Peyer's patch (tissue), 4 donors: Measurements from ENCODE around the gene GOLPH3. TPM values are rescaled to one million over a fixed set of nuclear protein-coding genes. Genes with fewer than 3 reads are reported as not detected.
"Not testable (repeated sequence)": the region's sequence is repeated elsewhere in the genome, so short reads cannot be mapped to it uniquely, and the experiment has no call there.

Experiments
- DNase-seq, 3 donors: peaks; one replicate each; pipeline ENCODE4 v3.0.0-alpha.2; 2017 to 2019
- H3K27ac ChIP-seq, 4 donors: fragments of 200-600 bp; sonication (generic); one replicate each; pipeline ENCODE4 v1.5.1; 2016 to 2019
- H3K27me3 ChIP-seq, 2 donors: fragments of 200-600 bp; sonication (generic); one replicate each; pipeline ENCODE4 v1.5.1; 2019
- H3K36me3 ChIP-seq, 3 donors: fragments of 200-600 bp; sonication (generic); one replicate each; pipeline ENCODE4 v1.5.1; 2016 to 2019
- H3K4me1 ChIP-seq, 4 donors: fragments of 200-600 bp; sonication (generic); one replicate each; pipeline ENCODE4 v1.5.1; 2016 to 2019
- H3K4me3 ChIP-seq, 4 donors: fragments of 200-600 bp; sonication (generic); 1 replicate in 3 of 4; 2 replicates in 1 of 4; pipeline ENCODE4 v1.5.1; 2016 to 2019; ENCODE audit warnings: mild to moderate bottlenecking in 1 of 4
- H3K9me3 ChIP-seq, 4 donors: fragments of 200-600 bp; sonication (generic); one replicate each; pipeline ENCODE4 v1.5.1; 2016 to 2019; ENCODE audit warnings: mild to moderate bottlenecking in 1 of 4
- POLR2A ChIP-seq, 2 donors: fragments of 450-650 bp; IDR thresholded peaks; one replicate each; pipeline ENCODE4 v1.5.1; 2017; ENCODE audit warnings: antibody characterized with exemption in 2 of 2, mild to moderate bottlenecking in 2 of 2, moderate library complexity in 2 of 2
- total RNA-seq, 4 donors: library from RNA; depleted of rRNA; stranded (reverse); fragments of >200 nt; gene quantifications; one replicate each; pipeline ENCODE4 v1.1.0, GENCODE V29; 2016
- TF ChIP-seq, protein P1 (sequence below), 6 experiments: fragments of 450-650 bp in 4 of 6; fragments of 200-600 bp in 2 of 6; sonication (generic) in 1 of 6; IDR thresholded peaks; one replicate each; pipeline ENCODE4 v1.5.1; 2017 to 2019; ENCODE audit warnings: antibody characterized with exemption in 6 of 6, mild to moderate bottlenecking in 3 of 6, moderate library complexity in 1 of 6

The GOLPH3 gene
- total RNA-seq, 4 donors from 2014 or later: 63.5 to 93.7 (median 75.1) TPM

DNA sequence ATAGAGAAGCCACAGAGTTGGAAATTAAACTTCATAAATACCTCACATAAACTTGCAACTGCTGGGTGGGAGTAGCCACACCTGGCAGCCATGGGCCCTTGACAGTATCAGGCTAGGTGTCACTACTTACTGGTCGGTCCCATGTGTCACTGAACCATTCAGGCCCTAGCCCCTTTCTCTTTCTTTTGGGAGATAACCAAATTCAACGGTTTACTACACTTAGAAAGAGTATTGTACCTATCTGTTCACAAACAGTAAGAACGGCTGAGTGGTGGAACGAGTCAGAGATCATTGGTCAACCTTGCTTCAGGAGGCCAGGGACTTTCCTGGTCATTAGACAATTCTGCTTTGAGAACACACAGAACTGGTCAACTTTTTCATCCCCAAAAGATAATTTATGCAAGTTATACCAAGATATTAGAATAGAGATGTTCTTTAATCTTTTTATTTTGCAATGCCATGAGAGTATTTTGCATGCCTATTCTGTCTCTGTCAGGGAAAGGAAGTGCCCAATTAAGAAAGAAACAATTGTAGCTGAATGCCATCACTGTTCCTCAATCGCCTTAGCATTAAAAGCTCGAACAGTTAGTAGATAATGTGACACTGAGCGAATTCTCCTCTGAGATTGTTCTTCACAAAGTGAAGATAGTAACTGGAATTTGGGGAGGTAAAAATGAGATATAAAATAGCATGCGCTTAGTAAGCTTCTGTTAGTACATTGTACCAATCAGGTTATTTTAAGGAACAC, 50.9 kb downstream of the GOLPH3 start:
- Histone ChIP-seq H3K27me3 (no peaks in the 10 kb centered on the region), H3K36me3 (peaks cover 0 to 51% (median 0%) of the 10 kb centered on the region in 3 donors), H3K4me3 (no peak overlapping the region), H3K27ac (no peak overlapping the region), H3K9me3 (no peaks in the 10 kb centered on the region), H3K4me1 (no peaks in the 10 kb centered on the region)
- TF ChIP-seq, protein P1, sequence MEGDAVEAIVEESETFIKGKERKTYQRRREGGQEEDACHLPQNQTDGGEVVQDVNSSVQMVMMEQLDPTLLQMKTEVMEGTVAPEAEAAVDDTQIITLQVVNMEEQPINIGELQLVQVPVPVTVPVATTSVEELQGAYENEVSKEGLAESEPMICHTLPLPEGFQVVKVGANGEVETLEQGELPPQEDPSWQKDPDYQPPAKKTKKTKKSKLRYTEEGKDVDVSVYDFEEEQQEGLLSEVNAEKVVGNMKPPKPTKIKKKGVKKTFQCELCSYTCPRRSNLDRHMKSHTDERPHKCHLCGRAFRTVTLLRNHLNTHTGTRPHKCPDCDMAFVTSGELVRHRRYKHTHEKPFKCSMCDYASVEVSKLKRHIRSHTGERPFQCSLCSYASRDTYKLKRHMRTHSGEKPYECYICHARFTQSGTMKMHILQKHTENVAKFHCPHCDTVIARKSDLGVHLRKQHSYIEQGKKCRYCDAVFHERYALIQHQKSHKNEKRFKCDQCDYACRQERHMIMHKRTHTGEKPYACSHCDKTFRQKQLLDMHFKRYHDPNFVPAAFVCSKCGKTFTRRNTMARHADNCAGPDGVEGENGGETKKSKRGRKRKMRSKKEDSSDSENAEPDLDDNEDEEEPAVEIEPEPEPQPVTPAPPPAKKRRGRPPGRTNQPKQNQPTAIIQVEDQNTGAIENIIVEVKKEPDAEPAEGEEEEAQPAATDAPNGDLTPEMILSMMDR (IDR thresholded peaks at IDR 0.05): no peak
- TF ChIP-seq POLR2A (IDR thresholded peaks at IDR 0.05): no peak
- DNase-seq: no peak

DNA sequence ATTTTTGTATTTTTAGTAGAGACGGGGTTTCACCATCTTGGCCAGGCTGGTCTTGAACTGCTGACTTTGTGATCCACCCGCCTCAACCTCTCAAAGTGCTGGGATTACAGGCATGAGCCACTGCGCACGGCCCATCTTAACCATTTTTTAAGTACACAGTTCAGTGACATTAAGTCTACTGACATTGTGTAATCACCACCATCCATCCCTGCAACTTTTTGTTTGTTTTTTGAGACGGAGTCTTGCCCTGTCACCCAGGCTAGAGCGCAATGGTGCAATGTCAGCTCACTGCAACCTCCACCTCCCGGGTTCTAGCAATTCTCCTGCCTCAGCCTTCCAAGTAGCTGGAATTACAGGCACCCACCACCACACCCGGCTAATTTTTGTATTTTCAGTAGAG, 55.2 kb downstream of the GOLPH3 start:
- H3K9me3 ChIP-seq, H3K4me1 ChIP-seq, H3K4me3 ChIP-seq, H3K27me3 ChIP-seq, H3K27ac ChIP-seq, DNase-seq: not testable (repeated sequence)
- H3K36me3 ChIP-seq: peaks cover 0 to 49% (median 0%) of the 10 kb centered on the region in 3 donors

DNA sequence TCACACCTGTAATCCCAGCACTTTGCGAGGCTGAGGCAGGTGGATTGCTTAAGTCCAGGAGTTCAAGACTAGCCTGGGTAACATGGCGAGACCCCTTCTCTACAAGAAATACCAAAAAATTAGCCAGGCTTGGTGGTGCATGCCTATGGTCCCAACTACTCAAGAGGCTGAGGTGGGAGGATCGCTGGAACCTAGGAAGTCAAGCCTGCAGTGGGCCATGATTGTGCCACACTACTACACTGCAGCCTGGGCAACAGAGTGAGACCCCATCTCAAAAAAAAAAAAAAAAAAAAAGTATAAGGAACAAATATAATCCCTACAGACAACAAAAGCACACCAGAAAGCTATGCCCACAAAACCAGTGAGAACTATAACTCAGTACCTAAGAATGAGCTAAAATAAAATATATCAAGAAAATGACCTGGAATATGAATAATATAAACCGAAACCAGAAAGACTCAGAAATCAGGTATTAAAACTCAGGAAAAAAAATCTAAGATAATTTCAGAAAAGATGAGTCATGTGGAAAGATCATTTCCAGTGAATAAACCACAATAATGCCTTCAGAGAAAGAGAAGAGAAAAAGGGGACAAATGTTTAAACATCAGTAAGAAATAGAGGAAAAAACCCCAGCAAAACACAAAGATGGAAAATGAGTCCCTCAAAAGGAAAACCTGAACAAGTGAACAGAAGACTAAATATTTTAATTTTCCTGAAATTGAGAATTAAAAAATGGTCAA, 57.4 kb downstream of the GOLPH3 start:
- Histone ChIP-seq H3K9me3 (no peaks in the 10 kb centered on the region), H3K27me3 (no peaks in the 10 kb centered on the region), H3K4me3 (no peak overlapping the region), H3K36me3 (peaks cover 0 to 50% (median 0%) of the 10 kb centered on the region in 3 donors), H3K4me1 (no peaks in the 10 kb centered on the region), H3K27ac (no peak overlapping the region)
- TF ChIP-seq, protein P1 (IDR thresholded peaks at IDR 0.05): no peak
- TF ChIP-seq POLR2A (IDR thresholded peaks at IDR 0.05): no peak
- DNase-seq: no peak

DNA sequence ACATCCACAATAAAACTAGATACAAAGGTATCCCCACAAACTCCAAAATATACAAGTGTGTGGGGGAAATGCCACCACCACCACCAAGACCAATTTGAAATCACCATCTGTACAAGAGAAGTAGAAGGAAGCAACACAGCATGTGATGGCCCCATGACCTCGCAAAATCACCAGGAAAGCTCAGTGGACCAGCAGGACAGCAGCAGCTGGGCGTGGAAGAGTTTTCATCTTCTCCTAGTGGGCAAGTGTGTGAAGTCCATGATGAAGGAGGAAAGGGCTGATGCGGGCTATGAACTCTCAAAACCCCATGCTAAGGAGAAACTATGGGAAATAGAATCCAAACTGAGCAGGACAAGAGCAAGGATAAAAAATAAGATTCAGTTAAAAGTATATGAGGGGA, 58.1 kb downstream of the GOLPH3 start:
- DNase-seq: no peak
- peaks cover 0 to 48% (median 0%) of the 10 kb centered on the region in 3 donors for H3K36me3 ChIP-seq
- no peak overlapping the region for H3K27ac ChIP-seq
- no peaks in the 10 kb centered on the region for H3K27me3 ChIP-seq
- no peaks in the 10 kb centered on the region for H3K9me3 ChIP-seq
- H3K4me3 ChIP-seq: no peak overlapping the region
- no peaks in the 10 kb centered on the region for H3K4me1 ChIP-seq
- TF ChIP-seq POLR2A (IDR thresholded peaks at IDR 0.05): no peak
- TF ChIP-seq, protein P1 (IDR thresholded peaks at IDR 0.05): no peak

DNA sequence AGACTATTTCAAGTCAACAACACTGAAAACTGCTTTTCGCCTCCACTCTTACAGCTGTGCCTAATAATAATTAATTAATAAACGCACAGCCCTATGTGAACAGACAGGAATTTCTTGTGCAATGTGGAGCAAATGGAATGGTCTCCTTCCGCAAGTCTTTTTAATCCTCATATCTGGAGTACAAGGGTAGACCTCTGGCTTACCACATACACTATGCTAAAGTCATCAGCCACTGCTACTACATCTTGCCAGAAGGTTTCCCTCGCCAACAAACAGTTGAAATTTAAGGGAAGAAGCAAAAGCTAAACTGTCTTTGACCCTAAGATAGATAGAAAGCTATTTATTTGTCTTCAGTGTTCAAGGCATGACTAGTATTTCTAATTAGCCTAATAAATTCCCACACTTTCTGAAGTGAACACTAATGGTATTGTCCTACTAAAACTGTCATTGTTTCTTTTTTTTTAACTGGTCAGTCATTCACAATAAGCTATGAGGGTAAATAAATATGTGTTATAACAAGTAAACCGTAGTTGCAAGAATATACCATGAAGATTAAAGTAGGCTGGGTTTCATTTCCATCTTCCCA, 63.9 kb downstream of the GOLPH3 start:
- DNase-seq: no peak
- no peak overlapping the region for H3K27ac ChIP-seq
- TF ChIP-seq, protein P1 (IDR thresholded peaks at IDR 0.05): no peak
- TF ChIP-seq POLR2A (IDR thresholded peaks at IDR 0.05): no peak
- no peaks in the 10 kb centered on the region for H3K27me3 ChIP-seq
- peaks cover 0 to 82% (median 0%) of the 10 kb centered on the region in 3 donors for H3K36me3 ChIP-seq
- H3K4me3 ChIP-seq: no peak overlapping the region
- no peaks in the 10 kb centered on the region for H3K9me3 ChIP-seq
- no peaks in the 10 kb centered on the region for H3K4me1 ChIP-seq

DNA sequence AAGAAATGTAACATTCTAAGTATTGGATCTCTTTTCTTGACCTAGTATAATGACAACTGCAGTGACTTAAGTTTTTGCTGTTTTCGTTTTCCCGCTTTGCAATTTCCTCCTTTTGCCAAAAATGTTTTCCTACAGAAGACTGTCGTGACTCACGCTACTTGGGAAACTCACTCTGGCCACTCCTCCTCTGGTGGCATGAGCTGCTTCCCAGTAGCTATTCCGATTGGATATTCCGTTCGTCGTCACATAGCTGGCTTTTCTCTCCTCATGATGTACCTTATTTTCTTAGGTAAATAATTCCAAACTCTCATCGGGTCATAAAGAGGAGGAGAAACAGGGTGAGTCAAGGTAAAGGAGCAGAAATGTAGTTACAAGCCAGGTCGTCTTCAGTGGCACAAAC, 64.9 kb downstream of the GOLPH3 start:
- Histone ChIP-seq H3K27me3 (no peaks in the 10 kb centered on the region), H3K36me3 (peaks cover 0 to 86% (median 0%) of the 10 kb centered on the region in 3 donors), H3K4me1 (no peaks in the 10 kb centered on the region), H3K4me3 (no peak overlapping the region), H3K27ac (no peak overlapping the region), H3K9me3 (no peaks in the 10 kb centered on the region)
- no peak for TF ChIP-seq POLR2A (IDR thresholded peaks at IDR 0.05)
- TF ChIP-seq, protein P1 (IDR thresholded peaks at IDR 0.05): no peak
- no peak for DNase-seq
